Hepatocyte (in vitro differentiated cells): Measurements from ENCODE around the gene KCNIP3.

Experiments
- CTCF ChIP-seq: fragments of 200-600 bp; sonication (generic); IDR thresholded peaks from 2 replicates; pipeline ENCODE4 v1.5.1; 2016; ENCODE audit warnings: antibody characterized with exemption, mild to moderate bottlenecking; ENCODE audit not compliant: poor library complexity
- EZH2 ChIP-seq: fragments of 200-600 bp; sonication (generic); IDR thresholded peaks from 2 replicates; pipeline ENCODE4 v1.6.1; 2016; ENCODE audit warnings: antibody characterized with exemption, mild to moderate bottlenecking, borderline replicate concordance
- EZH2phosphoT487 ChIP-seq: fragments of 200-600 bp; sonication (generic); IDR thresholded peaks from one replicate; pipeline ENCODE4 v1.6.1; 2018; ENCODE audit warnings: antibody characterized with exemption, mild to moderate bottlenecking, low read depth, moderate library complexity; ENCODE audit not compliant: unreplicated experiment, severe bottlenecking

GRCh38 chr2:95380280-95380679 is 83.1 kb downstream of the KCNIP3 start:
- TF ChIP-seq EZH2 (no peak), CTCF (no peak), EZH2phosphoT487 (no peak)
